GM19463 (cell line): ENCODE results near the gene RIN3.
"Not testable (repeated sequence)": the region's sequence is repeated elsewhere in the genome, so short reads cannot be mapped to it uniquely, and the experiment has no call there.

ENCODE experiments used
- ATAC-seq: cut with Tn5 transposase; IDR thresholded peaks from one replicate; pipeline ENCODE4 v1.9.1; 2021; ENCODE audit warnings: mild to moderate bottlenecking, moderate library complexity; ENCODE audit not compliant: unreplicated experiment

Gene RIN3

GRCh38 chr14:92528486-92529100, 15.0 kb downstream of the RIN3 start:
- no peak for ATAC-seq

GRCh38 chr14:92529903-92530302, 16.3 kb downstream of the RIN3 start:
- no peak for ATAC-seq

- ATAC-seq, result no peak
Observed at GRCh38 chr14:92531106-92531873, 17.7 kb downstream of the RIN3 start.

- ATAC-seq, result no peak
Observed at GRCh38 chr14:92532490-92533163, 19.0 kb downstream of the RIN3 start.

- no peak for ATAC-seq
Observed at GRCh38 chr14:92534932-92535643, 21.5 kb downstream of the RIN3 start.

GRCh38 chr14:92536231-92536630, 22.6 kb downstream of the RIN3 start:
- not testable (repeated sequence) for ATAC-seq

- peak; percentile 72 for ATAC-seq
Observed at GRCh38 chr14:92538412-92538985, 24.9 kb downstream of the RIN3 start.

GRCh38 chr14:92539419-92539818, 25.8 kb downstream of the RIN3 start:
- ATAC-seq, result no peak

- no peak for ATAC-seq
Observed at GRCh38 chr14:92539875-92540274, 26.3 kb downstream of the RIN3 start.

- no peak for ATAC-seq
Observed at GRCh38 chr14:92540472-92541048, 27.0 kb downstream of the RIN3 start.

- ATAC-seq, result no peak
Observed at GRCh38 chr14:92542766-92543554, 29.4 kb downstream of the RIN3 start.

GRCh38 chr14:92544051-92544720, 30.6 kb downstream of the RIN3 start:
- ATAC-seq, result no peak

GRCh38 chr14:92546347-92547053, 32.9 kb downstream of the RIN3 start:
- no peak for ATAC-seq

- no peak for ATAC-seq
Observed at GRCh38 chr14:92549105-92549858, 35.7 kb downstream of the RIN3 start.

GRCh38 chr14:92549859-92550230, 36.3 kb downstream of the RIN3 start:
- ATAC-seq, result no peak

- peak; percentile 69 for ATAC-seq
Observed at GRCh38 chr14:92551044-92551841, 37.7 kb downstream of the RIN3 start.

GRCh38 chr14:92552066-92552465, 38.5 kb downstream of the RIN3 start:
- no peak for ATAC-seq
